Subcutaneous abdominal adipose tissue (tissue), 5 donors: ENCODE results near the gene RPA1.
A peak's percentile ranks its signal among the peaks of the same experiment; 100 is the strongest.
"Not testable (repeated sequence)": the region's sequence is repeated elsewhere in the genome, so short reads cannot be mapped to it uniquely, and the experiment has no call there.

Source experiments
- H3K27ac ChIP-seq: one replicate; pipeline ENCODE4 v1.7.0; 2013; ENCODE audit warnings: low read depth, mild to moderate bottlenecking, inconsistent platforms, low read length, moderate library complexity
- H3K27me3 ChIP-seq, 5 donors: one replicate each; pipeline ENCODE4 v1.7.0; 2013; ENCODE audit warnings: low read length in 5 of 5, inconsistent platforms in 1 of 5; ENCODE audit not compliant: control insufficient read depth in 5 of 5, insufficient read depth in 4 of 5
- H3K36me3 ChIP-seq, 5 donors: one replicate each; pipeline ENCODE4 v1.7.0; 2013; ENCODE audit warnings: low read length in 5 of 5; ENCODE audit not compliant: control insufficient read depth in 5 of 5, insufficient read depth in 5 of 5
- H3K4me1 ChIP-seq, 5 donors: one replicate each; pipeline ENCODE4 v1.7.0; 2013; ENCODE audit warnings: low read length in 5 of 5, mild to moderate bottlenecking in 3 of 5, moderate library complexity in 1 of 5; ENCODE audit not compliant: control insufficient read depth in 5 of 5, insufficient read depth in 5 of 5
- H3K4me3 ChIP-seq, 5 donors: one replicate each; pipeline ENCODE4 v1.7.0; 2013; ENCODE audit warnings: low read length in 5 of 5, low read depth in 1 of 5
- H3K9ac ChIP-seq, 5 donors: one replicate each; pipeline ENCODE4 v1.7.0; 2013; ENCODE audit warnings: low read length in 5 of 5, mild to moderate bottlenecking in 4 of 5, moderate library complexity in 3 of 5
- H3K9me3 ChIP-seq, 5 donors: one replicate each; pipeline ENCODE4 v1.7.0; 2013; ENCODE audit warnings: low read length in 5 of 5; ENCODE audit not compliant: control insufficient read depth in 5 of 5
- donor health status: healthy.
- donor health status: healthy.
- donor health status: healthy.
- donor health status: healthy.
- donor health status: healthy.

RPA1 gene

GRCh38 chr17:1793447-1793806, 36.4 kb upstream of the RPA1 start:
- Histone ChIP-seq H3K9ac (no peak overlapping the region), H3K4me3 (no peak overlapping the region), H3K27me3 (no peaks in the 10 kb centered on the region), H3K36me3 (no peaks in the 10 kb centered on the region), H3K4me1 (peaks cover 6 to 20% (median 15%) of the 10 kb centered on the region in 5 donors), H3K27ac (no peak overlapping the region), H3K9me3 (no peaks in the 10 kb centered on the region)

GRCh38 chr17:1796800-1797199, 33.0 kb upstream of the RPA1 start:
- H3K4me3 ChIP-seq: no peak overlapping the region
- no peaks in the 10 kb centered on the region for H3K9me3 ChIP-seq
- no peak overlapping the region for H3K27ac ChIP-seq
- H3K9ac ChIP-seq: peak overlapping the region in 1 of 5 donors; percentile 14
- H3K36me3 ChIP-seq: peaks cover 0 to 13% (median 10%) of the 10 kb centered on the region in 5 donors
- peaks cover 6 to 27% (median 19%) of the 10 kb centered on the region in 5 donors for H3K4me1 ChIP-seq
- H3K27me3 ChIP-seq: no peaks in the 10 kb centered on the region

GRCh38 chr17:1797323-1797722, 32.5 kb upstream of the RPA1 start:
- peaks cover 6 to 32% (median 20%) of the 10 kb centered on the region in 5 donors for H3K4me1 ChIP-seq
- peaks cover 0 to 13% (median 10%) of the 10 kb centered on the region in 5 donors for H3K36me3 ChIP-seq
- no peak overlapping the region for H3K9ac ChIP-seq
- no peak overlapping the region for H3K27ac ChIP-seq
- no peak overlapping the region for H3K4me3 ChIP-seq
- H3K9me3 ChIP-seq: no peaks in the 10 kb centered on the region
- no peaks in the 10 kb centered on the region for H3K27me3 ChIP-seq

- H3K9me3 ChIP-seq, H3K9ac ChIP-seq, H3K4me3 ChIP-seq, H3K27me3 ChIP-seq, H3K27ac ChIP-seq: not testable (repeated sequence)
- peaks cover 6 to 36% (median 22%) of the 10 kb centered on the region in 5 donors for H3K4me1 ChIP-seq
- H3K36me3 ChIP-seq: peaks cover 0 to 13% (median 10%) of the 10 kb centered on the region in 5 donors
Observed at GRCh38 chr17:1797846-1798245, 32.0 kb upstream of the RPA1 start.

- H3K4me3 ChIP-seq: no peak overlapping the region
- H3K4me1 ChIP-seq: peaks cover 5 to 38% (median 25%) of the 10 kb centered on the region in 5 donors
- H3K9me3 ChIP-seq: no peaks in the 10 kb centered on the region
- H3K9ac ChIP-seq: no peak overlapping the region
- no peak overlapping the region for H3K27ac ChIP-seq
- no peaks in the 10 kb centered on the region for H3K27me3 ChIP-seq
- H3K36me3 ChIP-seq: peaks cover 3 to 30% (median 15%) of the 10 kb centered on the region in 5 donors
Observed at GRCh38 chr17:1800240-1800639, 29.6 kb upstream of the RPA1 start.

GRCh38 chr17:1800712-1801111, 29.1 kb upstream of the RPA1 start:
- peaks cover 5 to 38% (median 25%) of the 10 kb centered on the region in 5 donors for H3K4me1 ChIP-seq
- H3K27ac ChIP-seq: peak overlapping the region; percentile 54
- no peaks in the 10 kb centered on the region for H3K9me3 ChIP-seq
- H3K9ac ChIP-seq: no peak overlapping the region
- H3K4me3 ChIP-seq: no peak overlapping the region
- H3K36me3 ChIP-seq: peaks cover 3 to 30% (median 15%) of the 10 kb centered on the region in 5 donors
- no peaks in the 10 kb centered on the region for H3K27me3 ChIP-seq

GRCh38 chr17:1802429-1802828, 27.4 kb upstream of the RPA1 start:
- Histone ChIP-seq H3K27ac (peak overlapping the region; percentile 41), H3K9me3 (no peaks in the 10 kb centered on the region), H3K4me3 (no peak overlapping the region), H3K9ac (no peak overlapping the region), H3K27me3 (no peaks in the 10 kb centered on the region), H3K36me3 (peaks cover 3 to 30% (median 15%) of the 10 kb centered on the region in 5 donors), H3K4me1 (peaks cover 0 to 26% (median 15%) of the 10 kb centered on the region in 5 donors)

GRCh38 chr17:1803280-1803679, 26.5 kb upstream of the RPA1 start:
- Histone ChIP-seq H3K36me3 (peaks cover 3 to 30% (median 15%) of the 10 kb centered on the region in 5 donors), H3K27me3 (no peaks in the 10 kb centered on the region), H3K4me1 (peaks cover 0 to 26% (median 14%) of the 10 kb centered on the region in 5 donors), H3K9ac (no peak overlapping the region), H3K9me3 (no peaks in the 10 kb centered on the region), H3K27ac (no peak overlapping the region), H3K4me3 (no peak overlapping the region)

GRCh38 chr17:1807890-1808289, 21.9 kb upstream of the RPA1 start:
- H3K27ac ChIP-seq: no peak overlapping the region
- peaks cover 3 to 37% (median 20%) of the 10 kb centered on the region in 5 donors for H3K36me3 ChIP-seq
- H3K4me1 ChIP-seq: peaks cover 0 to 5% (median 3%) of the 10 kb centered on the region in 5 donors
- H3K27me3 ChIP-seq: no peaks in the 10 kb centered on the region
- no peaks in the 10 kb centered on the region for H3K9me3 ChIP-seq
- no peak overlapping the region for H3K4me3 ChIP-seq
- no peak overlapping the region for H3K9ac ChIP-seq

- Histone ChIP-seq H3K36me3 (peaks cover 3 to 32% (median 20%) of the 10 kb centered on the region in 5 donors), H3K4me1 (no peaks in the 10 kb centered on the region), H3K4me3 (no peak overlapping the region), H3K9me3 (no peaks in the 10 kb centered on the region), H3K27ac (no peak overlapping the region), H3K27me3 (no peaks in the 10 kb centered on the region), H3K9ac (no peak overlapping the region)
Observed at GRCh38 chr17:1808644-1809043, 21.2 kb upstream of the RPA1 start.

GRCh38 chr17:1809815-1810214, 20.0 kb upstream of the RPA1 start:
- not testable (repeated sequence) for H3K27ac ChIP-seq, H3K9ac ChIP-seq, H3K9me3 ChIP-seq, H3K4me3 ChIP-seq, H3K27me3 ChIP-seq, H3K4me1 ChIP-seq
- peaks cover 0 to 20% (median 12%) of the 10 kb centered on the region in 5 donors for H3K36me3 ChIP-seq
